Measurements from ENCODE around the gene CD44. TPM values are rescaled to one million over a fixed set of nuclear protein-coding genes. Genes with fewer than 3 reads are reported as not detected.

CD44 gene
- total RNA-seq, 1 donor from 2014 or later, result 14.0 TPM

GRCh38 chr11:35211952-35212351 is 73.0 kb downstream of the CD44 start:
- Histone ChIP-seq H3K27me3 (ENCODE audit: low read depth) (no peaks in the 10 kb centered on the region), H3K4me1 (no peaks in the 10 kb centered on the region), H3K9me3 (replicated peaks) (peaks cover 13% of the 10 kb centered on the region), H3K27ac (replicated peaks) (peak overlapping the region; percentile 9), H3K36me3 (peaks cover 4% of the 10 kb centered on the region), H3K4me3 (no peak overlapping the region)
- no peak for DNase-seq
- no peak for TF ChIP-seq CTCF (IDR thresholded peaks at IDR 0.05; ENCODE audit: borderline replicate concordance)
- intact Hi-C loops (cut with micrococcal nuclease), result no loop called here

DNA sequence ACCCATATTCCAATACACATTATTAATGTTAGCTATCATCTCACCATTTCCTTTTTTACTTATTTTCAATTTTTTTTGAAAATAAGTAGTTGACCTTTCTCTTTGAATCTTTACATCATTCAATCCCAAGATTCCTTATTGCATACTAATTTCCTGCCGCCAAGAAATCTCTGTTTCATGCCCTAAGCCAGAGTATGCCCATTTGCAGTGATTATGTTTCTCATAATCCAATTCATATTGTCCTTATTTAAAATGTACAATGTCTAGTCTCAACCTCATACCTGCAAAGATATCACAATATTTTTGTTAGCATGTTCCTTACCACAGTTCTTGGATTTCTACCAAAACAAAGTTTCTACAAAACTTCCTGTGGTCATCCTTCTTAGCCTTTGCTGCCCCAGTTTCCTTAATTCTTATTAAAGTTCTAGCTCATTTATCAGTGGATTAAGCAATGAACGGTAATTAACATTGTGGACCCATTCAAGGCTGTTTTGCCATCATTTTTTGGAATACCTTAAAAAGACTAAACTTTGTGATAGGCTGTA is 75.3 kb downstream of the CD44 start:
- H3K27ac ChIP-seq (replicated peaks), result no peak overlapping the region
- intact Hi-C loops (cut with micrococcal nuclease), result no loop called here

GRCh38 chr11:35214792-35215193 is 75.8 kb downstream of the CD44 start:
- Histone ChIP-seq H3K9me3 (replicated peaks) (peaks cover 9% of the 10 kb centered on the region), H3K27ac (replicated peaks) (no peak overlapping the region), H3K4me1 (no peaks in the 10 kb centered on the region), H3K27me3 (ENCODE audit: low read depth) (no peaks in the 10 kb centered on the region), H3K4me3 (no peak overlapping the region), H3K36me3 (peaks cover 4% of the 10 kb centered on the region)
- TF ChIP-seq CTCF (IDR thresholded peaks at IDR 0.05; ENCODE audit: borderline replicate concordance), result no peak
- intact Hi-C loops (cut with micrococcal nuclease), result no loop called here
- DNase-seq, result no peak

More for the DNA sequence above, 75.3 kb downstream of the CD44 start:
- Histone ChIP-seq H3K4me3 (no peak overlapping the region), H3K27me3 (ENCODE audit: low read depth) (no peaks in the 10 kb centered on the region), H3K4me1 (no peaks in the 10 kb centered on the region), H3K9me3 (replicated peaks) (peaks cover 13% of the 10 kb centered on the region), H3K36me3 (peaks cover 4% of the 10 kb centered on the region)
- no peak for TF ChIP-seq CTCF (IDR thresholded peaks at IDR 0.05; ENCODE audit: borderline replicate concordance)
- DNase-seq, result no peak

GRCh38 chr11:35215945-35216344 is 77.0 kb downstream of the CD44 start:
- H3K27me3 ChIP-seq (ENCODE audit: low read depth), result no peaks in the 10 kb centered on the region
- H3K4me1 ChIP-seq, result no peaks in the 10 kb centered on the region
- no peak overlapping the region for H3K27ac ChIP-seq (replicated peaks)
- no peak overlapping the region for H3K4me3 ChIP-seq
- peaks cover 3% of the 10 kb centered on the region for H3K36me3 ChIP-seq
- DNase-seq, result no peak
- intact Hi-C loops (cut with micrococcal nuclease), result no loop called here
- no peaks in the 10 kb centered on the region for H3K9me3 ChIP-seq (replicated peaks)
- no peak for TF ChIP-seq CTCF (IDR thresholded peaks at IDR 0.05; ENCODE audit: borderline replicate concordance)

- H3K36me3 ChIP-seq, result peaks cover 10% of the 10 kb centered on the region
Measured at GRCh38 chr11:35216962-35217678, 78.1 kb downstream of the CD44 start.

More at GRCh38 chr11:35216962-35217678, 78.1 kb downstream of the CD44 start:
- intact Hi-C loops (cut with micrococcal nuclease), result no loop called here
- H3K4me1 ChIP-seq, result no peaks in the 10 kb centered on the region
- no peaks in the 10 kb centered on the region for H3K27me3 ChIP-seq (ENCODE audit: low read depth)
- no peak for DNase-seq
- H3K27ac ChIP-seq (replicated peaks), result no peak overlapping the region
- TF ChIP-seq CTCF (IDR thresholded peaks at IDR 0.05; ENCODE audit: borderline replicate concordance), result no peak
- H3K4me3 ChIP-seq, result no peak overlapping the region
- no peaks in the 10 kb centered on the region for H3K9me3 ChIP-seq (replicated peaks)
